OCI-LY7 (cell line): ENCODE results near the gene PSMG4.

Experiments used
- CTCF ChIP-seq: fragments of 200-600 bp; sonication (generic); conservative IDR thresholded peaks from 2 replicates; pipeline ENCODE4 v1.5.1; 2014; ENCODE audit warnings: mild to moderate bottlenecking, antibody characterized with exemption, low read length, moderate library complexity, mixed read lengths
- EZH2phosphoT487 ChIP-seq: fragments of 200-600 bp; sonication (generic); IDR thresholded peaks from 2 replicates; pipeline ENCODE4 v1.6.1; 2018; ENCODE audit warnings: low read depth, borderline replicate concordance, mild to moderate bottlenecking, mixed run types, antibody characterized with exemption, low read length, moderate library complexity, mixed read lengths

- TF ChIP-seq CTCF (no peak), EZH2phosphoT487 (no peak)
These were observed 26.5 kb upstream of the PSMG4 start for GRCh38 chr6:3232017-3232945.
